SK-N-MC (cell line): ENCODE data around the gene CIAPIN1.

Experiments used
- DNase-seq: peaks from one replicate; pipeline ENCODE4 v3.0.0-alpha.2; 2011; ENCODE audit warnings: low read depth, low spot score
- H3K27ac ChIP-seq: fragments of 200-600 bp; sonication (generic); 2 replicates; pipeline ENCODE4 v1.5.1; 2016; ENCODE audit warnings: mixed run types
- H3K36me3 ChIP-seq: fragments of 200-600 bp; sonication (generic); 2 replicates; pipeline ENCODE4 v1.6.1; 2017; ENCODE audit warnings: antibody characterized with exemption, low read length, mixed read lengths; ENCODE audit not compliant: insufficient read depth
- H3K4me3 ChIP-seq: fragments of 200-600 bp; sonication (generic); 2 replicates; pipeline ENCODE4 v1.5.1; 2016
- H3K9ac ChIP-seq: fragments of 200-600 bp; sonication (generic); 2 replicates; pipeline ENCODE4 v1.8.0; 2017; ENCODE audit warnings: mixed run types, mixed read lengths; ENCODE audit not compliant: insufficient read length
- H3K9me3 ChIP-seq: fragments of 200-600 bp; sonication (generic); 2 replicates; pipeline ENCODE4 v1.6.1; 2017; ENCODE audit warnings: low read depth, mild to moderate bottlenecking, antibody characterized with exemption, low read length, moderate library complexity, mixed read lengths
- EZH2 ChIP-seq: fragments of 200-600 bp; sonication (generic); IDR thresholded peaks from one replicate; pipeline ENCODE4 v1.6.1; 2017; ENCODE audit warnings: antibody characterized with exemption
- FOXP2 ChIP-seq: optimal IDR thresholded peaks from 2 replicates; pipeline ENCODE3; 2011; ENCODE audit warnings: mild to moderate bottlenecking, moderate library complexity; ENCODE audit not compliant: insufficient read depth; ENCODE audit errors: extremely low read length, control extremely low read depth
- POLR2AphosphoS5 ChIP-seq: IDR thresholded peaks from 2 replicates; pipeline ENCODE4 v1.6.1; 2012; ENCODE audit warnings: mild to moderate bottlenecking, low read depth, low read length, borderline replicate concordance

Gene CIAPIN1

DNA sequence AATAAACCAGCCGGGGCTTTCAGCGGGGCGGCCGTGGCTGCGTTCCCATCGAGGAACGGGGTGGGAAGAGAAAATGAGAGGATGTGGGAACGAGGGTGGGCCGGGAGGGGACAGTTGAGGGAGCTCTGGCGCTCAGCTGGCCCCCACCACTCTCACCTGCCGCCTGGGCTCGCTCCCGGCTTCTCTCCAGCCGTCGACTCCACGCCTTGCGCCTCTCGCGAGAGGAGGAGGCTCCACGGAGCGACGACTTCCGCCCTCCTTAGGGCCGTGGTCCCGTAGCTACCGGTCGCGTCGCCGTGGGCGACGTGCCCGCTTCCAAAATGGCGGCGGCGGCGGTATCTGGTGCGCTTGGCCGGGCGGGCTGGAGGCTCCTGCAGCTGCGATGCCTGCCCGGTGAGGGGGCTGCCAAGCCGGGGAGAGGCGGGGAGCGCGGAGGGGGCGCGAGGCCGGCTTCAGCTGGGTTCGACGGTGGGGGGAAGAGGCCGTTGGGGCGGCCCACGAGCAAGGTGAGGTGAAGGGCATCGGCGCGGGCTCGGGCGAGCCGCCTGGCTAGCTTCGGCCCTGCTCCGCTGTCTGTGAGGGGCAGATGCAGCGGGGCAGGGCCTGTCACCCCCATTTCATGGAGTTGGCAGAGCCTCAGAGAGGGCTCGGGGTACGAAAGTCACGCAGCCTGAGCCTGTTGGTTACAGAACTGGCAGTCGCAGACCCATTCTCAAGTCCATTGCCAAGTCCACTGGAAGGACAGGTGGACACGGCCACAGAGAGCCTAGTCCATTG is at the start of gene CIAPIN1, which contains the start of gene COQ9:
TSS of gene CIAPIN1 (minus strand) at position 200 of the 777 bp plus-strand sequence. CDS start 6,457 bp downstream, outside the sequence.
TSS of gene COQ9 (plus strand) at position 294 of the 777 bp plus-strand sequence. CDS start at position 321, 27 bp downstream.
- Histone ChIP-seq H3K9ac (peak within 1 kb of the TSS; percentile 94), H3K36me3 (no peaks in the 10 kb centered on the region; the same call in 1 of the 2 replicates), H3K27ac (peak within 1 kb of the TSS; percentile 50; the same call in 1 of the 2 replicates), H3K9me3 (no peaks in the 10 kb centered on the region), H3K4me3 (peak within 1 kb of the TSS; percentile 85)
- TF ChIP-seq FOXP2 (no peak), EZH2 (no peak), POLR2AphosphoS5 (peak; percentile 90; the same call in 1 of the 2 replicates)
- no peak for DNase-seq

DNA sequence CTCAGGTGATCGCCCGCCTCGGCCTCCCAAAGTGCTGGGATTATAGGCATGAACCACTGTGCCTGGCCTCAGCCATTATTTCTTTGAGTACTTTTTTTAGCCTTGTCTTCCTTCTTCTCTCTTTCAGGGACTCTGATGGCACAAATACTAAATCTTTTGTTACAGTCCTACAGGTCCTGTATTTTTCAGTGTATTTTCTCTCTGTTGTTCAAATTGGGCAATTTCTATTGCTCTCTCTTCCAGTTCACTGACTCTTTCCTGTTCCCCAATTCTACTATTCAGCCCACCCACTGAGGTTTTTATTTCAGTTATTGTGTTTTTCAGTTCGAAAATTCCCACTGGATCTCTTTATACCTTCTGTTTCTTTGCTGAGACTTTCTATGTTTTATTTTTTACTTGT is 46.6 kb upstream of the CIAPIN1 start:
- TF ChIP-seq FOXP2, result no peak
- Histone ChIP-seq H3K9ac (no peak overlapping the region), H3K36me3 (no peaks in the 10 kb centered on the region), H3K4me3 (no peak overlapping the region), H3K27ac (no peak overlapping the region), H3K9me3 (no peaks in the 10 kb centered on the region)
- no peak for DNase-seq

DNA sequence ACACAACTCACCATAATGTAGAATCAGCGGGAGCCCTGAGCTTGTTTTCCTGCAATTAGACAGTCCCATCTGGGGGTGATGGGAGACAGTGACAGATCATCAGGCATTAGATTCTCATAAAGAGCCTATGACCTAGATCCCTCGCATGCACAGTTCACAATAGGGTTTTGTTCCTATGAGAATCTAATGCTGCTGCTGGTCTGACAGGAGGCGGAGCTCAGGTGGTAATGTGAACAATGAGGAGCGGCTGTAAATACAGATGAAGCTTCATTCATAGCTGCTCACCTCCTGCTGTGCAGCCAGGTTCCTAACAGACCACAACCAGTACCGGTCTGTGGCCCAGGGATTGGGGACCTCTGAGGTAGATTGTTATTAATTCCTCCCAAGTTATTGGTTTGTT is 42.0 kb upstream of the CIAPIN1 start:
- no peak for DNase-seq
- Histone ChIP-seq H3K27ac (no peak overlapping the region), H3K9me3 (no peaks in the 10 kb centered on the region), H3K36me3 (no peaks in the 10 kb centered on the region), H3K9ac (no peak overlapping the region), H3K4me3 (no peak overlapping the region)
- TF ChIP-seq POLR2AphosphoS5 (no peak), FOXP2 (no peak), EZH2 (no peak)

DNA sequence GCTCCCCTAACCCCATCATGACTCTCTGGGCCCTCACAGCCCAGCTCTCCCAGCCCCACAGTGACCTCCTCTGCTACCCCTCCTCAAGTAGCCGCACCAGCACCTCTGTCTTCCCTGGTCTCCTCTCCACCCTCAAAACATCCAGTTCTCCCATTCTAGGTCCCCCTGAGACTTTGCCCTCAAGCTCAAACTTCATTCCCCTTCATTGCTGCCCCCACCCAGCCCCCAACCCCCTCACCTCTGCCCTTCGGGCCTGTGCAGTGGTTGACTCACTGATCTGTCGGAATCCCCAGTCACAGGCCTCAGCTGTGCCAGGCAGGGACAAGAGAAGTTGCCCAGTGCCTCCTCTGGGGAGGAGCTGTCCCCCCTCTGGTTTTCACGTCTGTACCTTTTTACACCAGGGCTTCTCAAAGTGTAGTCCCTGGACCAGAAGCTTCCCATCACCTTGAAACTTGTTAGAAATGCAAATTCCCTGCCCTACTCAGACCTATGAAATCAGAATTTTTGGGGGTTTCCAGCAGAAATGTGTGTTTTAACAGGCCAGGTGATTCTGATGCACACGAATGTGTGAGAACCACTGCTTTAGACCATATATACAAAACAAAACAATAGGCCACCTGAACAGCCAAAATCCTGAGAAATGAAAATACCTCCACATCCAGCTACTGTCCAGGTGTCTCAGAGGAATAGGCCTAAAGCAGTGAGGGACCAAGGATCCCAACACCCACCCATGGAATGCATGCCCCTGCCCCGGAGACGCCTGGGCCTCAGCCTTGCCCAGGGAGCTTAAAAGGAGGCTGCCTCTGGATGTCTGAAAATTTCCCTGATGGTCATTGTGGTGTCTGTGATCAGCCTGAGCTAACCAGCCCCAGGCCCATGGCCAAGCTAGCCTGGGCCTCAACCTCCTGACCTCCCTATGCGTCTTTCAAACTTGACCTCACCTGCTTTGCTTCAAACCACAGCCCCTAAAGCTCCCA is 40.0 kb upstream of the CIAPIN1 start:
- peak overlapping the region; percentile 58 for H3K4me3 ChIP-seq

DNA sequence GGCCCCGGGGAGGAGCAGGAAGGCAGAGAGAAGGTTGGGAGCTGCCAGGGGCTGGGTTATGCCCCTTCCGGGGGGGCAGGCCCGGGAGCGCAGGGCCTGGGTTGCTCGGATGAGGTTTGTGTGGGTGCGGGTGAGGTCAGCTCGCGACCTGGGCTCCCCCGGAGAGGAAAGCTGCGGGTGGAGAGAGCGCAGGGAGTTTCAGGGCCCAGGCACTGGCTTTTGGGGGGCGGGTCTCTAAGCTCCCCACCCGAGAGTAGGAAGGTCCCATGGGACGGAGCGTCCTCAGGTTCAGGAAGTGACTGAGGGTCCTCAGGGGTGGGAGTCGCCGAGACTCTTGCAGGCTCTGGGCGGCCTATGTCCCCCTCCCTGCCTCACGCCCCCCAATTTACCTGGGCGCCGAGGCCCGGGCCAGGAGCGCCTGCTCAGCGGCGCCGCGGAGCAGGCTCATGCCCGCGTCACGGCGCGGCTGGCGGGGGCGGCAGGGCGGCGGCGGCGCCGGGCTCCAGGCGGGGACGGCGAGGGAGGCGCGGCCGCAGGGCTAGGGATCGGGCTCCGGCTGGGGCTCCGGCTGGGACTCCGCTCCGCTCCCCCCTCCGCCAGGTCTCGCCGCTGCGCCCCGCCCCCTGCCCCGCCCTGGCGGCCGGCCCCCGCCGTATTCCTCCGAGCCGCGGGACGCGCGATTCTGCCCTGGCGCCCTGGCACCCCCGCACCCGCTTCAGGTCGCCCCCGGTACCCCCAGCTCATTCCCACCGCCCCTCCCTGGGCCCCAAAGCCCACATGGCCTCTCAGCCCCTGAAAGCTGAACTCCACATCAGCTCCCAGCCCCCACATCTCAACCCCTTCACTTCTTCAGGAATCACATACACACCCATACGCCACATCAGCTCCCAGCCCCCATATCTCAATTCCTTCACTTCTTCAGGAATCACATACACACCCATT is 39.0 kb upstream of the CIAPIN1 start, which contains the start of gene DOK4:
TSS of gene DOK4 (minus strand) at position 578 of the 942 bp plus-strand sequence. CDS start 6,986 bp downstream, outside the sequence.
- Histone ChIP-seq H3K9ac (no peak within 1 kb of the TSS), H3K36me3 (no peaks in the 10 kb centered on the region), H3K4me3 (peak within 1 kb of the TSS; percentile 73), H3K9me3 (no peaks in the 10 kb centered on the region), H3K27ac (no peak within 1 kb of the TSS)
- no peak for DNase-seq
- TF ChIP-seq POLR2AphosphoS5 (no peak), EZH2 (no peak), FOXP2 (no peak)

More for the DNA sequence above, 40.0 kb upstream of the CIAPIN1 start:
- no peak for TF ChIP-seq EZH2
- DNase-seq, result no peak
- Histone ChIP-seq H3K9ac (no peak overlapping the region), H3K9me3 (no peaks in the 10 kb centered on the region), H3K36me3 (no peaks in the 10 kb centered on the region), H3K27ac (no peak overlapping the region)

DNA sequence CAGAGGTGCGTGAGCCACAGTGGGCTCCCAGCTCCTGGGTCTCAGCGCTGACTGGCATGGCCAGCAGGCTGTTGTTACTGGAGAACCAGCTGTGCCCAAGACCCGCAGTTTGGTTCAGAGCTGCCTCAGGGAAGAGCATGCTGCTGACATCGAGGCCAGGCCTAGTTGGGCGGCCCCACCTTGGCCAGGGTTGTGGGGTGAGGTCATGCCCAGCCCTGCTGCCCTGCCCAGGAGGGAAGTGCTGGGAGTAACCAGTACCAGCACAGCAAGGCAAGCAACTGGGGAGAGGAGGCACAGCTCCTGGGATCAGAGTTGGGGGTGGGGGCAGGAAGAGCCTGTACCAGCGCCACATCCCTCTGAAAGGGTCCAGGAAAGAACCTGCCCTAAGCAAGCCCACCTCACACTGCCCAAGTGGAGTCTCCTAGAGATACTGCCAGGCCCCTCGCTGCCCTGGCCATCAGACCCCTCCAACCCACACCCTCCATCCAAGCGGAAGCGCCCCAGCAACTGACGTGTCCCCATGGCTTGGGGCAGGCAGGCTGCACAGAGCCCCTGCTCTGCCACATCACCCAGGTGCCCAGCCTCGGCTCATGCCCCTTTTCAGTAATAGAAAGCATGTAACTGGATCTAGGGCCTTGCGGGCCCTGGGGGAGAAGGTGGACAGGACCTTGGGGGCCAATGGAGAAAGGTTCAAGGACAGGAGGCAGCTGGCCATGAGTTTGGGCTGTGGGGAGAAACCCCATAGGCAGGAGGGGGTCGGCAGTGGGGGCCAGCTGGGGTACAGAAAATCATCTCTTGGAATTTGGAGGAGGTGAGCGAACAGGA is 38.1 kb upstream of the CIAPIN1 start:
- Histone ChIP-seq H3K9me3 (no peaks in the 10 kb centered on the region), H3K4me3 (peak overlapping the region; percentile 73), H3K9ac (no peak overlapping the region), H3K36me3 (no peaks in the 10 kb centered on the region), H3K27ac (no peak overlapping the region)
- TF ChIP-seq EZH2 (no peak), FOXP2 (no peak), POLR2AphosphoS5 (no peak)
- DNase-seq, result no peak

DNA sequence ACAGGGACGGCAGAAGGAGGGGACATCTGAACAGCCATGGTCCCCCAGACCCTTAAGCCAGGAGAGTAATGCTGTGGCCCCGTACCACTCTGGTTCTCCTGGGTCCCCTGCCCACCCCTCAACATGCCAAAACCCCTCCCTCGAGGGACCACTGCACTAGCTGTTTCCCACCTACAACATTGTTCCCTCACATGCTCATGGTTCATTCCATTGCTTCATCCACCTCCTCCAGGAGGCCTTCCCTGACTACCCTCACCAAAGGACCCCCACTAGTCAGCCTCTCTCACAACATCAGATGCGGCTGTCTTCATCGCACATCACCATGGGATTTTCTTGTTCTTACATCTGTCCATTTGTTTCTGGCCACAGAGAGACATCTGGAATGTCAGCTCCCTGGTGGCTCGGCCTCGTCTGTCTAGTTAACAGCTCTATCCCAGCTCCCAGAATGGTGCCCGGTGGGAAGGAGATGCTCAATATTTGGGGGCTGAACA is 37.4 kb upstream of the CIAPIN1 start:
- H3K4me3 ChIP-seq, result no peak overlapping the region
- no peaks in the 10 kb centered on the region for H3K9me3 ChIP-seq
- no peak overlapping the region for H3K9ac ChIP-seq
- no peak for DNase-seq
- no peak overlapping the region for H3K27ac ChIP-seq
- TF ChIP-seq FOXP2, result no peak
- TF ChIP-seq EZH2, result no peak
- TF ChIP-seq POLR2AphosphoS5, result no peak
- H3K36me3 ChIP-seq, result no peaks in the 10 kb centered on the region
